Peyer's patch (tissue), 4 donors: ENCODE data around the gene ANO10.

Source experiments
- CTCF ChIP-seq, 6 experiments: fragments of 450-650 bp in 4 of 6; fragments of 200-600 bp in 2 of 6; sonication (generic) in 1 of 6; IDR thresholded peaks; one replicate each; pipeline ENCODE4 v1.5.1; 2017 to 2019; ENCODE audit warnings: antibody characterized with exemption in 6 of 6, mild to moderate bottlenecking in 3 of 6, moderate library complexity in 1 of 6
- POLR2A ChIP-seq, 2 donors: fragments of 450-650 bp; IDR thresholded peaks; one replicate each; pipeline ENCODE4 v1.5.1; 2017; ENCODE audit warnings: antibody characterized with exemption in 2 of 2, mild to moderate bottlenecking in 2 of 2, moderate library complexity in 2 of 2

- TF ChIP-seq CTCF (IDR thresholded peaks at IDR 0.05) = no peak
- TF ChIP-seq POLR2A (IDR thresholded peaks at IDR 0.05) = no peak
Observed at GRCh38 chr3:43608751-43609150, 13.1 kb downstream of the ANO10 start.
